HG03196 (cell line): ENCODE data around the gene CAPZA1.
"Not testable (repeated sequence)": the region's sequence is repeated elsewhere in the genome, so short reads cannot be mapped to it uniquely, and the experiment has no call there.

ENCODE experiments used
- ATAC-seq: cut with Tn5 transposase; IDR thresholded peaks from one replicate; pipeline ENCODE4 v1.9.1; 2021; ENCODE audit not compliant: unreplicated experiment

Gene CAPZA1

DNA sequence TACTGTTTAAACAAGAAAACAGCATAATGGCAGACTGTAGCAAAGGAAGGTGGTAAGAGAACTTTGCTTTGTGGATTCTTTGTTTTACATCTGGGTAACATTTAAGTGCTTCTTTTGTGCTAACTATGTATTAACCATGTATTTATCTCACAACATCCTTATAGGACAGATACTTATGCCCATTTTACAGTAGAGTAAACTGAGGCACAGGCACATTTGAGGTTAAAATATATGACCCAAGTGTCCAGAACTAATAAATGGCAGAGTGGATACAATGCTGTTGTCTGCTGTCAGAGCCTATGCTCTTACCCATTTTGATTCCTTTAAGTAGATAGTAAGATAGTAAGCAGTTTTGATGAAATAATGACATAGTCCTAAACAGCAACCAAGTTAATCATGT, 7.3 kb downstream of the CAPZA1 start:
- ATAC-seq: no peak

DNA sequence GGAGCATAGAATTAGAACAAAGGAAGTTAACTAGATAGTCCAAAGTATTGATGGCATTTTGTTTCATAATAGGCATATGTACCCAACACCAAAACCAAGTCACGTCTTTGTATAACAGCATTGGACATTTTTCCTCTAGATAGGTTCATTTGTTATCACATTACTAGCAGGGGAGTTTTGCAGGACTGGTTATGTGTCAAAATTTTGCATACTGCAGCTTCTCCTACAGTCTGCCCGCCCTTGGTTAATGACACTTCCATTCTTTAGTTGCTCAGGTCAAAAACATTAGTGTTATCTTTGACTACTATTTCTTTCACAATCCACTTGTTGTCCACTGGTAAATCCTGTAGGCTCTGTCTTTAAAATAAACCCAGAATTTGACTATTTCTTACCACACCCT, 8.9 kb downstream of the CAPZA1 start:
- ATAC-seq: no peak

DNA sequence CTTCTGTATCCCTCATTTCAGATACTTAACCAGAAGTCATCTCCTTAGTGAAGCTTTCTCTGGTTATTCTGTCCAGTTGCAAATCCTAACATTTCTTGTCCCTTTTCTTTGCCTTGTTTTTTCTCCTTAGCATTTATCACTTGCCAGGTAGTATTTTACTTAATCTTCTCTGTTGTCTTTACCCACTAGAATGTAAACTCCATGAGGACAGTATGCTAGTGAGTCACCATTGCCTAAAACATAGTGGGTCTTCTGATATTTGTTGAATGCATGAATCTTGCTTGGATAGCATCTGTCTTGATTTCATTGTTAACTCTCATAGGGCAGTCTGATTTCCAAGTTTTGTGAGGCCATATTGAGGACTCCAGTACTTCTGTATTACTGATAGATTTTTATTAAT, 9.6 kb downstream of the CAPZA1 start:
- no peak for ATAC-seq

DNA sequence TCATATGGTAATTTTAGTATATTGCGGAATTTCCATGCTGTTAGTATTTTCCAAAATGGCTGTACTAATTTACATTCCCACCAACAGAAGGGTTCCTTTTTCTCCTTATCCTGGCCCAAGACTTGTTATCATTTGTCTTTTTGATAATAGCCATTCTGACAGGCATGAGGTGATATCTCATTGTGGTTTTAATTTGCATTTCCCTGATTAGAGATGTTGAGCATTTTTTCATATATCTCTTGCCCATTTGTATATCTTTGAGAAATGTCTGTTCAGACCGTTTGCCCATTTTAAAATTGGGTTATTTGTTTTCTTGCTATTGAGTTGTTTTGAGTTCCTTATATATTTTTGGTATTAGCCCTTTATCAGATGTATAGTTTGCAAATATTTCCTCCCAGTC, 14.0 kb downstream of the CAPZA1 start:
- ATAC-seq: no peak

DNA sequence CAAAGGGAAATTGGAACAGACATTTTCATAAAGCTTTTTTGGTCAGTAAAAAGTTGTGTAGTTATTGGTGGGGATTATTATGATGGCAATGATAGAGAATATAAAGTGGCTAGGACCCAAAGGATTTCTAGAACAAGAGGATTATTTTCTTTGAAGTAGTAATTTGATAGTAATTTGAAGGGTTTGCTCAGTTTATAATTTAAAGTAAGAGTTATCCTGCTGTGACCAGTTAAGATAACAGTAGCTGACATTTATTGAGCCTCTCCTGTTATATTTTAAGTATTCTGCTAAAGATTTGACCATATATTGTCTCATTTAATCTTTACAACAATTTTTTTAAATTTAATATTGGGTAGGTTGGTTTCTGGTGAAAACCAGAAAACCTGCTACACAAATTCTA, 14.7 kb downstream of the CAPZA1 start:
- no peak for ATAC-seq

DNA sequence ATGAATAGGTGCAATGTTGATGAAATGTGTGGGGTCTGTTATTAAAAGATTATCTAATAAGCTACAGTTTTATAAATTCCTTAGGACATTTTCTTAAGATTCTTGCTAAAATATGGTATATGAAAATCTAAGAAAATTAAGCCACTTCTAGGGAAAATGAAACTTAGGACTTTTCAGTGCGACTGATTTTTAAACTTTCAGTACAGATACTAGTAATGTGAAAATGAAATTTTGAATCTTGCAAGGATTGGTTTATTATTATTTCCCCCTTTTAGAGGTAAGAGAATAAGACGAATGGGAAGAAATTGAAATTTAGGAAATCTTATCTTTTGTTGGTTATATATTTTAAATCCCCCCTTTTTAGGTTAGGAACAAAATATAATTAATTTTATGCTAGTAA, 16.4 kb downstream of the CAPZA1 start:
- no peak for ATAC-seq

DNA sequence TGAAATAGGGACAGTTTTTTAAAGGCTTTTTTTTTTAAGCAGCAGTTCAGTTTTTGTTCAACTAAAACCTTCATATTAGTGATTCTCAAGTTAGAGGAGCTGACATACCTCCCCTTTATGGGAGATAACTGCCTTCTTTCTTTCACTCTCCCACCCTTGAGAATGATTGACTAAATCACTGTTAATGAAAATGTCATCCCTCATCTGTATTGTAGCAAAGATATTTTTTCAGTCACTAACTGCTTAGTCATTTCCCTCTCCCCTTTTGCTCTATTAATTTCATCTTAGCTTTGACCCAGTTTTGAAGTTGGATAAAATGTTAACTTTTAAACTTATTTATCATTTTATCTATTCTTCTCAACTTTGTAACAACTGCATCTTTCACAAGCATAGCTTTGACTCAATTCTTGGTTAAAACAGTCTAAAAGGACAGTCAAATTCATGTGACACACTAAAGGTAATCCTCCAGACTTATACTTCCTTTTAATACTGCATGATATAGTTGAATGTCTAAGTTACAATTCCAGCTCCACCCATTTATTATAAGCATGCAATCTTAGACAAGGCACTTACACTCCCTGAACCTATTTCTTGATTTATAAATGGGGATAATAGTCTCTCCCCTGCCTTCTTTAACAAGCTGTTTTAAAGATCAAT, 17.1 kb downstream of the CAPZA1 start:
- ATAC-seq: no peak

DNA sequence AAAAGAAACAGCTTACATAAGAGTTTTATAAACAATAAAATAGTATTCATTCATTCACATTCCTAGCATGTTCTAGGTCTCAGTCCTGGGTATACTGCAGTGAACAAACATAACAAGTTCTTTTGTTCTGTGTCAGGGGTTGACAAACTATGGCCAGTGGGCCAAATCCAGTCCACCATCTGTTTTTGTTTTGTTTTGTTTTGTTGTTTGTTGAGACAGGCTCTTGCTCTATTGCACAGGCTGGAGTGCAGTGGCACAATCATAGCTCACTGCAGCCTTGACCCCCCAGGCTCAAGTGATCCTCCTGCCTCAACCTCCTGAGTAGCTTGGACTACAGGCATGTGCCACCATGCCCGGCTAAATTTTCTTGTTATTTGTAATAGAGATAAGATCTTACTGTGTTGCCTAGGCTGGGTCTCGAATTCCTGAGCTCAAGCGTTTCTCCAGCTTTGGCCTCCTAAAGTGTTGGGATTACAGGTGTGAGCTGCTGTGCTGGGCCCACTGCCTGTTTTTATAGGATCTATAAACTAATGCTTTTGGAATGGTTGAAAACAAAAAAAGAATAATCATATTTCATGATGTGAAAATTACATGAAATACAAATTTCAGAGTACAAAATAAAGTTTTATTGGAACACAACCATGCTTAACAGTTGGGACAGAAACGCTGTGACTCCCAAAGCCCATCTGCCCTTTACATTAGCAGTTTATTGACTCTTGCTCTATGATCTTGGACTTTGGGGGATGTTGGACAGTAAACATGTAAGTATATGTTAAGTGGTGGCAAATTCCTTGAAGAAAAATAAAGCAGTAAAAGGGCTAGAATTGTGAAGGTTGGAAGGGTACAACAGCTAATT, 17.9 kb downstream of the CAPZA1 start:
- no peak for ATAC-seq

DNA sequence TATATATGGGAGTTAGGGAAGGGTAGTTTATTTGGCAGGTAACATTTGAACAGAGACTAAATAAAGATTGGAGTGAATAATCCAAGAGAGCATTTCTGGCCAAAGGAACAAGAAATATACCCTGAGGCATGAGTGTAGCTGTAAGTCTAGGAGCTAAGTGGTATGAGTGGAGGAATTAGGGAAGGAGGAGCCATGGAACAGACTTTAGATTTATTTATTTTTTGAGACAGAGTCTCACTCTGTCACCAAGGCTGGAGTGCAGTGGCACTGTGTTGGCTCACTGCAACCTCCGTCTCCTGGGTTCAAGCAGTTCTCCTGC, 18.4 kb downstream of the CAPZA1 start:
- ATAC-seq: no peak

DNA sequence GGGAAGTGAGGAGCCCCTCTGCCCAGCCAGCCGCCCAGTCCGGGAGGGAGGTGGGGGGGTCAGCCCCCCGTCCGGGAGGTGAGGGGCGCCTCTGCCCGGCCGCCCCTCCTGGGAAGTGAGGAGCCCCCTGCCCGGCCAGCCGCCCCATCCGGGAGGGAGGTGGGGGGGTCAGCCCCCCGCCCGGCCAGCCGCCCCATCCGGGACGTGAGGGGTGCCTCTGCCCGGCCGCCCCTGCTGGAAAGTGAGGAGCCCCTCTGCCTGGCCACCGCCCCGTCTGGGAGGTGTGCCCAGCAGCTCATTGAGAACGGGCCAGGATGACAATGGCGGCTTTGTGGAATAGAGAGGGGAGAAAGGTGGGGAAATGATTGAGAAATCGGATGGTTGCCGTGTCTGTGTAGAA, 20.8 kb downstream of the CAPZA1 start:
- not testable (repeated sequence) for ATAC-seq

DNA sequence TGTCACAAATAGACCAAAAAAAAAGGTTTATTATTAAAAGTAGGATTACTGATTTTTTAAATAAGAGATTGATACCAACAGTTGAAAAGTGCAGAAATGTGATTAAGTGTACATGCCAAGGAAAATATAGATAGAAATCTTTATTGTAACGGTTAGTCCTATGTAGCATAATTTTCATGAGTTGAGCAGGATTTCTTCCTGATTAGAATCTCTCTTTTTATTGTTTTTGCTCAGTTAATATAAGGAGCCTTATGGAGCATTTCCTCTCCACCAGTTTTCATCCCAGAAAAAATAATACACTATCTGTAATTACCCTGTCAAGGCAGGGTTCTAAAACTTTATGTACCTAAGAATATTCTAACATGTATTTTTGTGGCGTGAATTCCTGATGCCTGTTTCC, 23.4 kb downstream of the CAPZA1 start:
- no peak for ATAC-seq

DNA sequence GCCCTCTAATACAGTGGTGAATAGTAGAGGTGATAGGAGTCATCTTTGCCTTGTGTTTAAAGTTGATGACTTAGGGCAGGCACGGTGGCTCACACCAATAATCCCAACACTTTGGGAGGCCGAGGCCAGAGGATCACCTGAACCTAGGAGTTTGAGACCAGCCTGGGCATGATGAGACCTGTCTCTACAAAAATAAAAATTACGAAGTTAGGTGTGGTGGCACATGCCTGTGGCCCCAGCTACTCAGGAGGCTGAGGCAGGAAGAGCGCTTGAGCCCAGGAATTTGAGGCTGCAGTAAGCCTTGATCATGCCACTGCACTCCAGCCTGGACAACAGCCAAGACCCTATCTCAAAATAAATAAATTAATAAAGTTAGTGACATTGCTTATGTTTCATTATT, 26.6 kb downstream of the CAPZA1 start:
- no peak for ATAC-seq

DNA sequence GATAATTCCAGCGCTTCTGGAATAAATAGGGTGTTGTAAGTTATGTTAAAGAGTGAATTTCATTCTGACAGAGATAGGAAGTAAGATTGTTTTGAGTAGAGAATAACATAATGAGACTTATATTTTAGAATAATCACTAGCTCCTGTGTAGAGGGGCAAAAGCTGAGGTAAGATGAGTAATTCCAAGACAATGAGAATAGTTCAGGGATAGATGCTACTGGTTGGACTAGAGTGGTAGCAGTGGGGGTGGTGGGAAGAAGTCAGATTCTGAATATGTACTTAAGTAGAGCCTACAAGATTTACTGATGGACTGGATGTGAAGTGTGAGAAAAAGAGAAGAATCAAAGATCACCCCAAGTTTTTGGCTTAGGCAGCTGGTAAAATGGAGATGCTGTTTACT, 31.6 kb downstream of the CAPZA1 start:
- ATAC-seq: no peak

DNA sequence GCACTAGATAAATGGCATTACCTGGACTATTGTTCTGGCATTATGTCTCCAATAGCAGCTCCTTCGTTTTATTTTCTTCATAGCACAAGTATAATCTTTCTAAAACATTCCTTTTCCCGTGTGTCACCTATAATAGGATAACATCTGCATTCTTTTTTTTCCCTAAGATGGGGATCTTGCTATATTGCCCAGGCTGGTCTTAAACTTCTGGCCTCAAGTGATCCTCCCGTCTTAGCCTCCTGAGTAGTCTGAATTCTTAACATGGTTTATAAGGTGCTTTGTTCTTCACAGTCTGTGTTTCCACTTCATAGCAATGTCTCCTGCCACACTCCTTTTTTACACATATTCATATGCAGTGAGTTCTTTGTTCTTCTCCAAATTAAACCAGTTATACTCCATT, 46.2 kb downstream of the CAPZA1 start:
- ATAC-seq: no peak

DNA sequence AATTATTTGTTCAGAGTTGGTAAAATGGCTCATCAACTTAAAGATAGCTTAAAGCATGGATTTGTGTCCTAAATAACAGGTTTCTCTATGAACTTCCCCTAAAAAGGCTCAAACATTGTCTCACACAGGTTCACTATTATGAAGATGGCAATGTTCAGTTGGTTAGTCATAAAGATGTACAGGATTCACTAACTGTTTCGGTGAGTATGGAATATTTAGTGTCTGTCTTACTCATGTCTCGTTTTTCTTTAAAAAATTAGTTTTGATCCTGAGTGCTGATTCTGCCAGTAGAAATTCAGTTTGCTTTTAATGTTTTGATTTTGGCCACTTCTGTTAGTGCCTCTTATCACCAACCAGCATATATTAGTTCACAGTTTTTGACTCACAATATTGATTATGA, 47.3 kb downstream of the CAPZA1 start:
- ATAC-seq: no peak

DNA sequence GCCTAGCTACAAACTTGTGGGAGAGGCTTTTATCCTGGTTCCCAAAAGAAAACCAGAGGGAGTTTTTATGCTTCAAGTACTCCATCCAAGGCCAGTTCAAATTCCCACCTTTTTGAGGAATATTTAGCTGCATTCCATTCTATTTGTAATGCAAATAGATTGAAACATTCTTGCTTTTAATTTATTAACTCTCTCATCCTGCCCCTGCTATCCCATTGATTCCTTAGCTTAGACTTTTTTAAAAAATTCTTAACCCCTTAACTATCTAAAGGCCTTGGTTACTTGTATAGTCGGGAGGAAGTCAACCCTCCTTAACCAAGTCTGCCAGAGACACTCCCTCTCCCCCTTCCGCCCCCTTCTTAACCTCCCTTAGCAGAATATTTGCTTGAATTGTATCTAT, 52.4 kb downstream of the CAPZA1 start:
- ATAC-seq: no peak

DNA sequence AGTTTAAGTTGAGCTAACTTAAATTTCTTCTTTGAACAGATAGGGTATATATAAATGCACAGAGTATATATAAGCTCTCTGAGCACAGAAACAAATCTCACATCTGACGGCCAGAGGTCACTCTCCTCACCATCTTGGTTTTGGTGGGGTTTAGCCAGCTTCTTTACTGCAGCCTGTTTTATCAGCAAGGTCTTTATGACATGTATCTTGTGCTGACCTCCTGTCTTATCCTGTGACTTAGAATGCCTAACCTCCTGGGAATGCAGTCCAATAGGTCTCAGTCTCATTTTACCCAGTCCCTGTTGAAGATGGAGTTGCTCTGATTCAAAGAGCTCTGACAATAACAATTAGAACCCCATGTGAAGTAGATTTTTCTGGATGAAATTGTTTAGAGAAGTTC, 53.2 kb downstream of the CAPZA1 start:
- no peak for ATAC-seq

DNA sequence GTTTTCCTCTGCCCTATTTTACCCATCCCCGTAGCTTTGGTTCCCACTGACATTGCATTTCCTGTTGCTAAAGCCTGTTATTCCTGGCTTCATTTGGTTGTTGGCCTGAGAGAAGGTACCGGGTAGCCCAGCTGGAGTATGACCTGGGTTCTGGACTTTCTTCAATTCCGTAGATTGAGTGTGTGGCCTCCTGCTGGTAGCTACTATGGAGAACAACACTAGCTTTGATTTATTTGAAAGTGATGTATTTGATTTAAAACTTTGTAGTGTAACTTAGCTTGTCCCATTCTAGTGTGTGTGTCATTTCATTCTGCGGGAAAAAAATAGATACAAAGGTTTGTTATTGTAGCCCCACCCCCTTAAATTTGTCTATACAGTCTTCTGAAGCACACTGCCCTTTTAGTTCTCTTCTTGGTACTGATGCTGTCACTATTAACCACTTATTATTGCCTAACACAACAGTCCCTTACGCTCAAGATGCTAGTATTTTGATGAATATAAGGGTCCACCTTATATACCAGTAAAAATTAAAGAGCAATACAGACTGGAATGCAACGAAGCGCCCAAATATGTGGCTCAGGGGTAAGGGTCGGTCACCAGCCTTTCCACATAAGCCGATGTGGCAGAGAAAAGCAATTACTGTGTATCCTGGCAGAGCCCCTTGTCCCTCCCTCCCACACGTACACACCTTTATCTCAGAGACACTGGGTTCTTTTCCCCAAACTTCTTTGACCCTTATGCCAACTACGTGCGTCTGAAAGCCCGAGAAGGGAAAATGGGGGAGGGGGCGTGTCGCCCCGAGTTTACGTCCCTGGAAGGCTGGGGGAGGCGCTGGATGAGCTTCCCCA, 54.2 kb downstream of the CAPZA1 start:
- peak; percentile 8 for ATAC-seq

DNA sequence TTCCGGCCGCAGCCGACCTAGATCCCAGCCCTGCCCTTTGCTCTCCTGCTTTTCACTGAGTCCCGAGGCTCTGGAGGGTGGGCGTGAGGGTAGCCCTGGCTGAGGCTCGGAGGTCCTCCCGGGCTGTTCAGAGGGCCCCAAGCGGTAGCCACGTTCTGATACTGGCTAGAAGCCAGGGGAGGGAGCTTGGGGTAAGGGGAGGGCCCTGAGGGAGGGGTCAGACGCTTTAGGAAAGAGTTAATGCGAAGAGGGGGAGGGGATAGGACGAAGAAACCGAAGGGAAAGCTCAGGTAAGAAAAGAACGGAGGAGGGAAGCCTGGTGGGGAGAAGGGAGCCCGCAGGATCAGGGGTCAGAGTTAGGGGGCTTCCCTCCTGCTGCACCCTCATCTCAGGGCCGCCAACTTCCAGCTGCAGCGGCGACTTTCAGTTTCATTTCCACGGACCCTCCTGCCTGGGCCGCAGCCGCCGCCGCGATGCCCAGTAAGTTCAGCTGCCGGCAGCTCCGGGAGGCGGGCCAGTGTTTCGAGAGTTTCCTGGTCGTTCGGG, 54.9 kb downstream of the CAPZA1 start, which contains the start of gene MOV10:
Gene MOV10, plus strand, starts transcription at position 220 of the 546 bp plus-strand sequence. Its CDS starts 254 bp downstream, at position 474.
- ATAC-seq: peak; percentile 52

DNA sequence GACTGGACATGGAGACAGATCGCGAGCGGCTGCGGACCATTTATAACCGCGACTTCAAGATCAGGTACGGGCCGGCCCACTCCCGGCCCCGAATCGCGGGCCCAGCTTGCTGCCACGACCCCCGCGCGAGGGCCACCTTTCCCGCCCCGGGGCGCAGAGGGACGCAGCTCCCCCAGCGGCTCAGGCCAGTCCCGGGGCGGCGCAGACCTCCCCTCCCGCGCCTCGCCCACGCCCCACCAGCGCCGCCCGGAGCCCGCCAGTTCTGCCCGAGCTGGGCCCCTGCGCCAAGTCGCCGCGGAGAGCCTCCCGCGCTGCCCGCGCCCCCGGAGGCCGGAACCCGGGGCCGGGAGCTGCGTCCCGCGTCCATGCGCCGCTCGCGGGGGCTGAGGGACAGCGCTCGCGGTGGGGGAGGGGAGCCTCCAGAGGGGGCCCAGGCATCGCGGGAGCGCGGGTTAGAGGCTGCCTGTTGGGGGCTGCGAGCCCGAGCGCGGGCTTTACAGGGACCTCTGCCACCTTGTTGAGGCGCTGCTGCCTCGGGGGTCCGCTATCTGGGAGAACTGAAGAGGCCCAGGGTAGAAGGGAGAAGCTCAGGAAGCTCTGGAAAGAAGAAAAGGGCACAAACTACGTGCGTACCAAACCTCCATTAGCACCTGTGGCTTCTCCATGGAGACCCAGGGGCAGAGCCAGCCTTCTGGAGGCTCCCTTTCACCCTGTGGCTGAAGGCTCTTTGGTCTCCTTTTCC, 55.5 kb downstream of the CAPZA1 start:
- peak; percentile 34 for ATAC-seq
